Left ventricle myocardium inferior (tissue), 1 donor: ENCODE results near the gene MYH14. TPM values are rescaled to one million over a fixed set of nuclear protein-coding genes. Genes with fewer than 3 reads are reported as not detected.

Source experiments
- DNase-seq: peaks from one replicate; pipeline ENCODE4 v3.0.0-alpha.2; 2020
- H3K27ac ChIP-seq: fragments of 200-600 bp; replicated peaks from 2 replicates; pipeline ENCODE4 v1.8.0; 2021
- H3K27me3 ChIP-seq: fragments of 200-600 bp; 2 replicates; pipeline ENCODE4 v1.8.0; 2021; ENCODE audit warnings: low read depth
- H3K36me3 ChIP-seq: fragments of 200-600 bp; 2 replicates; pipeline ENCODE4 v1.8.0; 2021
- H3K4me1 ChIP-seq: fragments of 200-600 bp; 2 replicates; pipeline ENCODE4 v1.8.0; 2021
- H3K4me3 ChIP-seq: fragments of 200-600 bp; 2 replicates; pipeline ENCODE4 v1.8.0; 2021; ENCODE audit warnings: mild to moderate bottlenecking, moderate library complexity
- H3K9me3 ChIP-seq: fragments of 200-600 bp; replicated peaks from 2 replicates; pipeline ENCODE4 v1.8.0; 2021
- intact Hi-C: fragments of 100-400 bp; cut with micrococcal nuclease; formaldehyde crosslinking; loops from one replicate; pipeline ENCODE4 v1.11.0; 2022
- total RNA-seq: library from RNA; stranded (reverse); fragmentation: NEBNext Ultra II Directional; extraction: Animal tissue kit (Norgen Biotek cat#: 25700); gene quantifications from one replicate; pipeline ENCODE4 v1.2.1, GENCODE V29; 2021
- TF ChIP-seq, protein P1 (sequence below): fragments of 200-600 bp; IDR thresholded peaks from 2 replicates; pipeline ENCODE4 v1.8.0; 2021; ENCODE audit warnings: antibody characterized with exemption, mild to moderate bottlenecking, borderline replicate concordance
- donor health status: DM: no; HTN: yes; CAD: no; lungs with severe emphysema.

Gene MYH14
- total RNA-seq, 1 donor from 2014 or later = 115 TPM

DNA sequence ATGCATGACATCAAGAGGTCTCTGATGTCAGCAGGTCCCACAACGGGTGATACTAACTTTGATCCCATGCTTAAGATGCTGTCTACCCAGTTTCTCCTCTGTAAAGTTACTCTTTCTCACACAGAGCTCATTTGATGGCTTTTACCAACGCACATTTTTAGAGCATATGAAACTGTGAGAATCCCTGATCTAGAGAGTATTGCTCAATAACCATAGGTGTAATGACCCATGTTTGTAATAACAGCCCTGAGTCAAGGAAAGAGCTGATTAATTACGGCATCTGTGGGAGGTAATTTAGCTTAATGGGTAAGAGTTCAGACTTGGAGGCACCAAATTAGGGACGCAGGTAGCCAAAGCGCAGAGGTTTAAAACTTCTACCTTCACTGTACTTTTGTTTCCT is 22.3 kb upstream of the MYH14 start:
- no peak for DNase-seq
- TF ChIP-seq, protein P1, sequence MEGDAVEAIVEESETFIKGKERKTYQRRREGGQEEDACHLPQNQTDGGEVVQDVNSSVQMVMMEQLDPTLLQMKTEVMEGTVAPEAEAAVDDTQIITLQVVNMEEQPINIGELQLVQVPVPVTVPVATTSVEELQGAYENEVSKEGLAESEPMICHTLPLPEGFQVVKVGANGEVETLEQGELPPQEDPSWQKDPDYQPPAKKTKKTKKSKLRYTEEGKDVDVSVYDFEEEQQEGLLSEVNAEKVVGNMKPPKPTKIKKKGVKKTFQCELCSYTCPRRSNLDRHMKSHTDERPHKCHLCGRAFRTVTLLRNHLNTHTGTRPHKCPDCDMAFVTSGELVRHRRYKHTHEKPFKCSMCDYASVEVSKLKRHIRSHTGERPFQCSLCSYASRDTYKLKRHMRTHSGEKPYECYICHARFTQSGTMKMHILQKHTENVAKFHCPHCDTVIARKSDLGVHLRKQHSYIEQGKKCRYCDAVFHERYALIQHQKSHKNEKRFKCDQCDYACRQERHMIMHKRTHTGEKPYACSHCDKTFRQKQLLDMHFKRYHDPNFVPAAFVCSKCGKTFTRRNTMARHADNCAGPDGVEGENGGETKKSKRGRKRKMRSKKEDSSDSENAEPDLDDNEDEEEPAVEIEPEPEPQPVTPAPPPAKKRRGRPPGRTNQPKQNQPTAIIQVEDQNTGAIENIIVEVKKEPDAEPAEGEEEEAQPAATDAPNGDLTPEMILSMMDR = no peak
- Histone ChIP-seq H3K27ac (no peak overlapping the region), H3K4me3 (no peak overlapping the region), H3K36me3 (no peaks in the 10 kb centered on the region), H3K9me3 (no peaks in the 10 kb centered on the region), H3K4me1 (no peaks in the 10 kb centered on the region), H3K27me3 (no peaks in the 10 kb centered on the region)
- intact Hi-C loops = no loop called here

DNA sequence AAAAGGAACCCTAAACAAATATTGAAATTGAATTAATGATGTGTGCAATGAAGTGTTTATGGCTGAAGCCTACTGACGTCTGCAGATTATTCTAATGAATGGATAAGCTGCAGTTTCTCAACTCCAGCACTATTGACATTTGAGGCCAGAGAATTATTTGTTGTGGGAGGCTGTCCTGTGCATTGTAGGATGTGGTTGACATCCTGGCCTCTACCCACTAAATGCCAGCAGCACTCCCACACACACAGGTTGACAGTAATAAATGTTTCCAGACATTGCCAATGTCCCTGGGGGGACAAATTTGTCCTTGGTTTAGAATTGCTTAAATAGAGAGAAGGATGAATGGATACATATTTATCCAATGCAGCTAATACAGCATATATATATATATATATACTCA is 19.2 kb upstream of the MYH14 start:
- intact Hi-C loops = no loop called here

DNA sequence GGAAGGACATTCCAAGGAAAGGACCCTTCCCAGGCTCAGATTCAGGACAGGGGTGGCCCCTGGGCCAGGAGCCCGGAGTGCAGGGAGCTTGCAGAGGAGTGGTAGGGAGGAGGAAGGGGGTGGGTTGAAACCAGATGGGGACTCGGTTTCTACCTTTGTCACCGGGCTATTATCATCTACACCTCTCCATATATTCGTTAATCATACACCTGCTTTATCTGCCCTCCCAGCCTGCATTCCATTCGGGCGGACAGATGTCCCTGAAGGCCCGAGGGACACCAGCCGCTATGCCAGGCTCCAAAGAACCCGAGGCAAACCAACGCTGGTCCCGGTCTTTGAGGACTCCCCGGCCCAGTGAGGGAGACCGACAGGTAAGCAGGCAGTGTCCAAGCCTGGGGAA is 15.5 kb upstream of the MYH14 start:
- Histone ChIP-seq H3K36me3 (no peaks in the 10 kb centered on the region), H3K4me1 (peaks cover 11% of the 10 kb centered on the region), H3K27me3 (peaks cover 7% of the 10 kb centered on the region), H3K9me3 (no peaks in the 10 kb centered on the region), H3K4me3 (no peak overlapping the region), H3K27ac (no peak overlapping the region)
- TF ChIP-seq, protein P1 = no peak
- no peak for DNase-seq
- intact Hi-C loops = no loop called here

More for the DNA sequence above, 19.2 kb upstream of the MYH14 start:
- Histone ChIP-seq H3K36me3 (no peaks in the 10 kb centered on the region), H3K27ac (no peak overlapping the region), H3K9me3 (no peaks in the 10 kb centered on the region), H3K27me3 (peaks cover 7% of the 10 kb centered on the region), H3K4me1 (no peaks in the 10 kb centered on the region), H3K4me3 (no peak overlapping the region)
- TF ChIP-seq, protein P1 = no peak
- DNase-seq = no peak

DNA sequence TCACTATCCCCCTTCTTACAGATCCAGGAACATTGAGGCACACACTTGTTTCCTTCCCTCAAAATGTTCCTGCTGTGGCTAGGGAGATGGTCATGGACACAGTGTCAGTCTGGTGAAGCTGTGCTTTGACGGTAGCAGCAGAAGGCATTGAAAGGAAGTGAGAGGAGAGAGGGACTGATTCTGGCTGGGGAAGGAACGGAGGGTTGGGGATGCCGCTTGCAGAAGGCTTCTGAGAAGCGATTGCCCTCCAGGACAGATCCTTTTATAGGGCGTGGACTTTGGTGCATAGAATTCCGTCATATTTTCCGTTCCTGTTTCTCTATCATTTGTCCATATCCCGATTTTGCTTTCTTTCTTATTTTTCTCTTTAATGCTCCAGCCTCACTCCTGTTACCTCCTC is 14.1 kb upstream of the MYH14 start:
- H3K36me3 ChIP-seq = no peaks in the 10 kb centered on the region
- H3K4me1 ChIP-seq = peaks cover 11% of the 10 kb centered on the region
- no peak for DNase-seq
- H3K27me3 ChIP-seq = peaks cover 11% of the 10 kb centered on the region
- no peak overlapping the region for H3K4me3 ChIP-seq
- H3K9me3 ChIP-seq = no peaks in the 10 kb centered on the region
- TF ChIP-seq, protein P1 = no peak
- intact Hi-C loops = no loop called here
- no peak overlapping the region for H3K27ac ChIP-seq

DNA sequence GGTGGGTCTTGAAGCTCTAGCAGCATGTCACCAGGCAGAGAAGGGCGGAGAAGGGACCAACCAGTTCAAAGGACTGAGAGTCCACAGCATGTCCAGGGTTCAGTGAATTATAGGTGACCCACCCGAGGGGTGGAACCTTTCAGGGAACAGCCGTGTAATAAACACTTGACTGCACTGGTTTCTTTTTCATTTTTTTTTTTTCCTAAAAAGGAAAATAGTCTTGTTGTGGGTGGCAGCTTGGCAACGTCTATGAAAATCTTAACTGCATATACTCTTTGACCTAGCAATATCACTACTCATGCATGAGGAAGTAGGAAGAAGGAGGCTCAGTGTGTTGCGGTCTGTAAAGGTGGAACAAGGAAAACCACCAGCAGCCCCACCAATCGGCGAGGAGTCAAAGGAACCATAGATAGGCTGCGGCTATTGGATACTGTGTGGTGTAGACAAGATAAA is 13.0 kb upstream of the MYH14 start:
- H3K27me3 ChIP-seq = peaks cover 18% of the 10 kb centered on the region
- H3K4me1 ChIP-seq = peaks cover 11% of the 10 kb centered on the region
- peak overlapping the region; percentile 63 for H3K27ac ChIP-seq
- H3K36me3 ChIP-seq = no peaks in the 10 kb centered on the region
- intact Hi-C loops = no loop called here
- DNase-seq = no peak
- H3K9me3 ChIP-seq = no peaks in the 10 kb centered on the region
- TF ChIP-seq, protein P1 = no peak
- H3K4me3 ChIP-seq = no peak overlapping the region
